ENCODE measurements around the gene ECHS1.
"Not testable (repeated sequence)": the region's sequence is repeated elsewhere in the genome, so short reads cannot be mapped to it uniquely, and the experiment has no call there.

ECHS1 gene

DNA sequence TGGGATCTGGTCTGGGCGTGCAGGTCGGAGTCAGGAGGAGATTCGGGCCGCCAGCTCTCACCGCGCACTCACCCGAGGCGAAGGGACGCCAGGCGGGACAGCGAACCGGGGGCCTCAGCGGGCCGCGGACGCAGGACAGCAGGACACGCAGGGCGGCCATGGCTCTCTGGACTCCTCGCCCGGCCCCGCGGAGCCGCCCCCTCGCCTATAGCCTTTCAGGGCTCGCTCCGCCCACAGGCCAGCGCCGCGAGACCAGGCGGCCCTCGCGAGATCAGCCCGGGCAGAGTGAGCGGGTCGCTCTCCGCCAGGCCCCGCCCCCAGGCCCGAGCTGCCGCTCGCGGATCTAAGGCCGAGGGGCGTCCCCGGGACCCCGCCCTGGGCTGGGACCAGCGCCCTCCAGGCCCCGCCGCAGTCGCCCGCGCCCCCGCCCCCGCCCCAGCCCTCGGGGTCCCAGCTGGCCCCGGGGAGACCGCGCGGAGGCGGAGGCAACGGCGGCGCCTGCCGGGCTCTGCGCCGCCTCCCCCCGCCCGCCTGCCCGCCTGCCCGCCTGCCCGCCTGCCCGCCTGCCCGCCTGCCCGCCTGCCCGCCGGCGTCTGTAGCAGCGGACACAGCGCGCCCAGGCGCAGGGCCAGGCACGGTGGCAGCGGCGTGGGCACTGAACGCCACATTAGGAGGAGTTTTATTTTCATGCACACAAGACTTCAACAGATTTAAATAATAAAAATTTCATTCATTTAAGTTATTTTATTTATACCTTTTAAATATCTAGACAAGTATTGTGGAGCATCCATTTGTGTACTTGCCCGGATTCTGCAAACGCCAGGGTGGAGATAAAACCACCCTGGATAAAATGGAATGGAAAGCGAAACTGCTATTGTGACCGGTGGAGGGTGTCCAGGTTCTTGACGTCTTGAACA, at the start of gene ECHS1:
TSS of gene ECHS1 (minus strand) at position 181 of the 917 bp plus-strand sequence. CDS start at position 160, 21 bp downstream.
- peak; percentile 90 for DNase-seq

DNA sequence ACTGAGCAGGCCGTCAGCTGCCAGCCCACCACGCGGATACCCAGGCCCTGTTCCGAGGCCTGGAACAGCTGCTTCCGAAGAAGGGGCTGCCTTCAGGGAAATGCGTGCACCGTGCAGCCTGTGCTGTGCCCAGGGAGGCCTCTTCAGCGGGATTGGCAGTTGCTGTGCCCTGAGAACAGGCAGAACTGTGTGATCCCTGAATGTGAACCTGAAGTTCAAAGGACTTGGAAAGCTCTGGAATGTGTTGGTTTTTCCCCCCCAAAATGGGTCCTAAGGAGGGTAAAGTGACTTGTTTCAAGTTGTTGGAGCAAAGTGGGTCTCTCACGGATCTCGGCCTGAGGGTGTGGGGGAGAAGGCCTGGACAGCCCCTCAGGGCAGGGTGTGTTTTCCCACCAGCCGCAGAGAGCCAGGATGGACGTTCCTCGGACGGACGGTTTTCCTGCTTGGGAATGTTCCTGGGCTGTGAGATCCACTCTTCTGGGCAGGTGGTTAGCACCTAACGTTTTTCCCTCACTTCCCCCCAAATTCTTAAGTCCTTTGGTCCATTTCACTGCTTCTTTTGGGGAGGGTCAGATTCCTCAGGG, 49.2 kb upstream of the ECHS1 start:
- no peak for DNase-seq

DNA sequence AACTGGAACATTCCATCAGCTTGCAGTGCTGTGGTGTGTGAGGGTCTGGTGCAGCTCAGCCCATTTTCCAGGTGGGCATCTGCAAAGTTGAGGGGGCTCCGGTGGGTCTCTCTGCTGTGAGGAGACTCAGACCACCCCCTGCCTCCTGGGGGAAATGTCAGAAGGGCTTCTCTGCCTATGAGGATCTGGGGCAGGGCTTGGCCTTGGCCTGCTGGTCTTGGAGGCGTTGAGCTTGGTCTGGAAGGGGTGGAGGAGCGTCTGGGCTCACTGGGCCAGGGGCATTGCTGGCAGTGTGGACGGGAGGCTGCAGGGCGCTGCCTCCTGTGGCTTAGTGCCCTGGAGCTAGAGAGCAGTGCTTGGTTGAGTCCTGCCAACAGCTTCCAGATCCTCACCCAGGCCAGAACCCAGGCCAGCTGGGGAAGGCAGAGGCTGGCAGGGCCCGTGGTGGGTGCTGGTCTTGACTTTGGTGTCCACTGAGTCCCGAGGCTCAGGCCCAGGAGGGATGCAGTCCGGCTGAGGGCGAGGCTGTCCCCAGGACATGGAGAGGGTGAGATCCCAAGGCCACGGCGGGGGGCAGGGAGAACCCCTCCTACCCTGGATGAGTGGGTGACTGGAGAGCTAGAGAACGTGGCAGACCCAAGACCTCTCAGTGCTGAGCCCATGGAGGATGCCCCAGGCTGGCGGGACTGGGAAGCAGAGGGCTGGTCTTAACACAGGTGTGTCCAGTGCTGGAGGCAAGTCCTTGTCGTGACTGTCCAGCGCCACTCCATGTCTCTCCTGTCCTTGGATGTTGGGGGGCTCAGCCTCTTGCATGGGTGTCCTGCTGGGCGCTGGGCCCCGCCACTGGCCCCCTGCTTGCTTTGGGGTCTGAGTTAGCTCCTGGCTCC, 48.4 kb upstream of the ECHS1 start:
- no peak for DNase-seq

DNA sequence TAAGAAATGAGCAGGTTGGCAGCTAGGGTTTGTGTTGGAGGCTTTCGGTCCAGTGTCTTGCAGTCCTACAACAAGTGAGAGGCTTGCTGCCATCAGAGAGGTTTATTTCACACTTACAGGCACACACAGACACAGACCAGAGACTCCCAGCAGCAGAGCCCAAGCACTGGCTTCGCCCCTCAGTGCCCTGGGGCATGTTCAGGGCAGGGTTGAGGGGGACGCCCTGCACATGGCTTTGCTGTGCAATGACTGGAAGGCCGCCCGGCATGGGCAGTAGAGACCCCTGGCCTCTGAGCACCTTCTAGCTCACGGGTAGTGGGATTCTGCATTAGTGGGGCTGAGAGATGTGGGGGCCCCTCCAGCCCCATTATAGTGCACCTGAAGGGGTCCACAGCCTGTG, 47.4 kb upstream of the ECHS1 start:
- no peak for DNase-seq

DNA sequence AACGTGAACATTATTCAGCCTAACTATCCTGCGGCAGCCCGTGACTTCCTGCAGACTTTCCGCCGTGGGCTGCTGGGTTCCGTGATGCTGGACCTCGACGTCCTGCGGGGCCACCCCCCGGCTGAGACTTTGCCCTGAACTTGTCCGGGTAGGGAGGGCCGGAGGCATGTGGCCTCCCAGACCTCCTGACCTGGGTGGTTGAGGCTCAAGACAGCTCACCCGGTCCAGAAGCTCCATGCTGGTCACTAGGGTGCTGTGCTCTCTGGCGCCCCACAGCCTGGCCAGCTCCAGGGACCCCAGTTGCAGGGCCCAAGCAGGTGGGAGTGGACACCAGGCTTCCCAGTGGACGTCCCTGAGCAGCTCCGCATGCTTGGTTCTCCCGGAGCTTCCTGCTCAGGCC, 46.9 kb upstream of the ECHS1 start:
- DNase-seq: no peak

DNA sequence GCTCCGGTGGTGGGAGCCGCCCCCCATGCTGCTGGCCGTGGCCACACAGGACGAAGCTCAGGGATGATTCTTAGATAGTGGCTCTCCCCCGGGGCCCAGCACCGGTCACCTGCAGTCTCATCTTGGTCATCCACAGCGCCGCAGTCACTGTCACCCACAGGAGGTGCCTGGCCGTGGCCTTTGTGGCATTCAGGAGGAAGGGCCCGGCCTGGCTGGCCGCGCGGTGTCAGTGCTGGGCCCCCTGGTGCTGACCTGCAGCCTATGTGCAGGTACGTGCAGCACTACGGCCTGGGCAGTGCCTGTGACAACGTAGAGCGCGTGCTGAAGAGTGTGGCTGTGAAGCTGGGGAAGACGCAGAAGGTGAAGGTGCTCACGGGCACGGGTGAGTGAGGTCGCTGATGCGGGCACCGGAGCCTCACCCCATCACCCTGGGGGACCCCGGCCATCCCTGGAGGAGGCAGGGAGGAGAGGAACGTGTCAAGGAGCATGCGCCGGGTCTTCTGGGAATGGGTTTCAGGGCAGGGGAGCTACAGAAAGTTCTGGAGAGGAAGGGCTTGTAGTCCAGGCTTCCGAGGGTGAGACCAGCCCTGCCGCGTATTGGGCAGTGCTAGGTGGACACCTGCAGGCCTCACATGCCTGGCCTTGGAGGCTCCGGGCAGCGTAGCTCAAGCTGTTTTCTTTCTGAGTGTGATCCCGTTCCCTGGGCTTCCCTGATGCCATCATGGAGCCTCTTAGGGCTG, 46.2 kb upstream of the ECHS1 start:
- no peak for DNase-seq

DNA sequence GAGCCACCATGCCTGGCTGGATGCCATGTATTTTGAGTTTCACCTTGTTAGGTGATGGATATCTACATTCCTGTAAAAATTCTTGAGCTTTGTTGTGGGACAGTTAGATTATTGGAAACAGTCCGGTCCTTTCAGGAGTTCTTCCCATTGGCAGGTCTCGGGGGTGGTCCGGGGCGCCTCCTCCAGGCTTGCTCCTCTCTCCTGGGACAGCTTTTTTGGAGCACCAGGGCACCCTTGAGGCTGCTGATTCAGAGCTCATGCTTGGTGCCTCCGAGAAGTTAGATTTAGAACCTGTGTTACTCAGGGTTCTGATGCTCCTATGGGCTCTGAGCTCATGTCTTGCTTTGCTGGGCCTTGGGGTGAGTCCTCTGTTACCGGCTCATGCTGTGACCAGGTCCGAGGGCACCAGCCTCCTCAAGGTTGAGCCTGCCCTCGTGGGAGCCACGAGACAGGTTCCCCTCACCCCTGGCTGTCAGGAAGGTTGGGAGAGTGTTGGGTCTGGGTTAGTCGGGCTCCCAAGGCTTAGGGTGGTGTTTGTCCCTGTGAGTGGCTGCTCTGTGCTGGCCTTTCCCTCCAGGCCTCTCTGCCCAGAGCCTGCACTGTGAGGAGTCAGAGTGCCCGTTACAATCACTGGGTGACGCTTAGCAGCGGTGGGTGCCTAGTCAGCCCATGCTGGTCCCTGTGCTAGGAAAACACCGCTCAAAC, 45.3 kb upstream of the ECHS1 start:
- DNase-seq: no peak

DNA sequence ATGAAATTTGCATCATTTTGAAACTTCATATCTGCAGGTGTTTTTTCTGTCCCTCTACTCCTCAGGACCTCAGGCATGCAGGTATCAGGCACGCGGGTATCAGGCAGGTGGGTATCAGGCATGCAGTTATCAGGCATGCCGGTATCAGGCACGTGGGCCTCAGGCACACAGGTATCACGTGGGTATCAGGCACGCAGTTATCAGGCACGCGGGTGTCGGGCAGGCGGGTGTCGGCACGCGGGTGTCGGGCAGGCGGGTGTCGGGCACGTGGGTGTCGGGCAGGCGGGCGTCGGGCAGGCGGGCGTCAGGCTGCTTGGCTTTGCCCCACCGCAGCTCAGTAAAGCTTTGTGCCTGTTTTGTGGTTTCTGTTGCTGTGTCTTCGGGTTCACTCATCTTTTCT, 42.6 kb upstream of the ECHS1 start:
- DNase-seq: no peak

DNA sequence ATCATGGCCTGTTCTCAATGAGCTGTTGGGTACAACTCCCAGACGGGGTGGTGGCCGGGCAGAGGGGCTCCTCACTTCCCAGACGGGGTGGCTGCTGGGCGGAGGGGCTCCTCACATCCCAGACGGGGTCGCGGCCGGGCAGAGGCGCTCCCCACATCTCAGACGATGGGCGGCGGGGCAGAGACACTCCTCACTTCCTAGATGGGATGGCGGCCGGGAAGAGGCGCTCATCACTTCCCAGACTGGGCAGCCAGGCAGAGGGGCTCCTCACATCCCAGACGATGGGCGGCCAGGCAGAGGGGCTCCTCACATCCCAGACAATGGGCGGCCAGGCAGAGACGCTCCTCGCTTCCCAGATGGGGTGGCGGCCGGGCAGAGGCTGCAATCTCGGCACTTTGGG, 41.2 kb upstream of the ECHS1 start:
- not testable (repeated sequence) for DNase-seq

DNA sequence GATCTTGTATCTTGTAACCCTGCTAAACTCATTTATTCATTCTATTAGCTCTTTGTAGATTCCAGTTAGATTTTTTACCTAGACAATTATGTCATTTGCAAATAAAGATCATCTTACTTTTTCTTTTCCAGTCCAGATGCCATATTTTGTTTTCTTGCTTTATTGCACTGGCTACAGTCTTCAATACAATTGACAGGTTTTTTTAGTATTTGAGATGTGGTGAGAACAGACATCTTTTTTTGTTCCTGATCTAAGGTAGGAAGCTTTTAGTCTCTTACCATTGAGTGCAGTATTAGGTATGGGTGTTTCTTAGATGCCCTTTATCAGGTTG, 39.2 kb upstream of the ECHS1 start:
- DNase-seq: no peak

DNA sequence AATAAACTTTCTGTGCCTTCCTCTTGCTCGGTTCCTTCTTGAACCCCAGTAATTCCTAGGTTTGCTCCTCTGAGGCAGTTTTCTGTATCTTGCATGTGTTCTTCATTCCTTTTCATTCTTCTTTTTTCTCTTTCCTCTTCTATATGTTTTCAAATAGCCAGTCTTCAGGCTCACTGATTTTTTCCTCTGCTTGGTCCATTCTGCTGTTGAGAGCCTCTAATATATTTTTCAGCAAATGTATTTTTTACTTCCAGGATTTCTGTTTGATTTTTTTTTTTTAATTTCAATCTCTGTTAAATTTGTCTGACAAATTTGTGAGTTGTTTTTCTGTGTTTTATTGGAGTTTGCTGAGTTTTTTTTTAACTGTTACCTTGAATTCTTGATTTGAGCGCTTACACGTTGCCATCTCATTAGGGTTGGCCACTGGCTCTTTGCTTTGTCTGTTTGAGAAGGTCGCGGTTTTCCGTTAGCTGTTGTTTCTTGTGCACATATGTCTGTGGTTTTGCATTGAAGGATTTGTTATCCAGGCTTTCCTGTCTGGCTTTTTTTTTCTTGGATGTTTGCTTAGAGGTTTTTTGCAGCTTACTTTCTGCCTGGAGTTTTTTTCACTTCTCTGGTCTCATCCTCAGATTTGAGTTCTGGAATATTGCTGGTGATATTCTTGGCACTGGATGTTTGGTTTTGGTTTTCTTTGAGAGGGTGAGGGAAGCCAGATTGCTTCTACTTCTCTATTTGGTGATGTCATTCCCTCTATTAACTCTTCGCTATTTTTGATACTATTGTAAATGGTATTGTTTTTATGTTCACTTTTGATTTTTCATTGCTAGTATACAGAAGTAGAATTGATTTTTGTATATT, 38.6 kb upstream of the ECHS1 start:
- no peak for DNase-seq

DNA sequence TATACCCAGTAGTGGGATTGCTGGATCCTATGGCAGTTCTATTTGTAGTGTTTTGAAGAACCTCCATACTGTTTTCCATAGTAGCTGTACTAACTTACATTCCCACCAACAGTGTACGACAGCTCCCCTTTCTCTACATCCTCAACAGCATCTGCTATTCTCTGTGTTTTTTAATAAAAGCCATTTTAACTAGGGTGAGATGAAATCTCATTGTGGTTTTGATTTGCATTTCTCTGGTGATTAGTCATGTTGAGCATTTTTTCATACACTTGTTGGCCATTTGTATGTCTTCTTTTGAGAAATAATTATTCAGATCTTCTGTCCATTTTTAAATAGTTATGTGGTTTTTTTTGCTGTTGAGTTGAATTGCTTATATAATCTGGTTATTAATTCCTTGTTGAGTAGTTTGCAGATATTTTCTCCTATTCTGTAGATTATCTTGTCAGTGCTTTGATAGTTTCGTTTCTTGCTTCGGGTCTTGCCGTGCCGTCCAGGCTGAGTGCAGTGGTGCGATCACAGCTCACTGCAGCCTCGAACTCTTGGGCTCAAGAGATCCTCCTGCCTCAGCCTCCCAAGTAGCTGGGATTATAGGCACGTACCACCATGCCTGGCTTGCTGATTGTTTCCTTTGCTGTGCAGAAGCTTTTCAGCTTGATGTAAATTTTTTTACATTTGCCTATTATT, 32.8 kb upstream of the ECHS1 start:
- no peak for DNase-seq

DNA sequence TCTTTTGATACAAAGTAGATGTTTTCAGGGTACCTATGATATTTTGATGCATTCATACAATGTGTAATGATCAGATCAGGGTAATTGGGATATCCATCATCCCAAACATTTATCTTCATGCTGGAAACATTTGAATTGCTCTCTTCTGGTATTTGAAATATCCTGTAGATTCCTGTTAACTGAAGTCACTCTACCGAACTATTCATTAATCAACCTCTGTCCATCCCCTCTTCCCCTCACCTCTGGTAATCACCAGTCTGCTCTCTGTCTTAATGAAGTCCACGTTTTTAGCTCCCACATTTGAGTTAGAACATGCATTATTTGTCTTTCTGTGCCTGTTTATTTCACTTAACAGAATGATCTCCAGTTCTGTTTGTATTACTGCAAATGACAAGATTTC, 32.1 kb upstream of the ECHS1 start:
- DNase-seq: no peak

DNA sequence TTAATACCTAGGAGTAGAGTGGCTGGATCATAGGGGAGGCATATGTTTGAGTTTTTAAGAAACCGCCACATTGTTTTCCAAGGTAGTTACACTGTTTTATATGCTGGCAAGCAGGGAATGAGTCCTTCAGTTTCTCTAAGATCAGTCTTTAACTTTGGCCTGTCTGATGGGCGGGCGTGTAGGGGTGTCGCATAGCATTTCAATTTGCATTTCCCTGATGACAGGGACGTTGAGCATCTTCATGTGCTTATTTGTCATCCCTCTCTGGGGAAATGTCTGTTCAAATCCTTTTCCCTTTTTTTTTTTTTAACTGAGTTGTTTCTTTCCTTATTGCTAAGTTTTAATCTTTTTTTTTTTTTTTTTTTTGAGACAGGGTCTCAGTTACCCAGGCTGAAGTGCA, 30.6 kb upstream of the ECHS1 start:
- DNase-seq: no peak

DNA sequence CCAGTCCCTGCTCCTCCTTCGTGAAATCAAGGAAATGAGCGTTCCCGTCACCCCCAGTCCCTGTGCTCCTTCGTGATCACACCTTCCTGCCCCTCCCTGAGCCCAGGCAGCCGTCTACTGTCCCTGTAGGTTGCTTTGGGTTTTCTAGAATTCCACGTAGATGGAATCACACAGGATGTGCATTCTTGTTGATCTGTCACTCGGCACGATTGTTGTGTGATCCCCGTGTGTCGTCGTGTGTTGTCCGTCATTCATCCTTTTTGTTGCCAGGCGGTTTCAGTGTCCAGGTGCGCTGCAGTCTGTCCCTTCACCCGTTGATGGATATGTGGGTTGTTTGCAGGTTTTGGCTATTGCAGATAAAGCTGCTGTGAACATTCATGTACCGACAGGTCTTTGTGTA, 30.2 kb upstream of the ECHS1 start:
- DNase-seq: no peak

DNA sequence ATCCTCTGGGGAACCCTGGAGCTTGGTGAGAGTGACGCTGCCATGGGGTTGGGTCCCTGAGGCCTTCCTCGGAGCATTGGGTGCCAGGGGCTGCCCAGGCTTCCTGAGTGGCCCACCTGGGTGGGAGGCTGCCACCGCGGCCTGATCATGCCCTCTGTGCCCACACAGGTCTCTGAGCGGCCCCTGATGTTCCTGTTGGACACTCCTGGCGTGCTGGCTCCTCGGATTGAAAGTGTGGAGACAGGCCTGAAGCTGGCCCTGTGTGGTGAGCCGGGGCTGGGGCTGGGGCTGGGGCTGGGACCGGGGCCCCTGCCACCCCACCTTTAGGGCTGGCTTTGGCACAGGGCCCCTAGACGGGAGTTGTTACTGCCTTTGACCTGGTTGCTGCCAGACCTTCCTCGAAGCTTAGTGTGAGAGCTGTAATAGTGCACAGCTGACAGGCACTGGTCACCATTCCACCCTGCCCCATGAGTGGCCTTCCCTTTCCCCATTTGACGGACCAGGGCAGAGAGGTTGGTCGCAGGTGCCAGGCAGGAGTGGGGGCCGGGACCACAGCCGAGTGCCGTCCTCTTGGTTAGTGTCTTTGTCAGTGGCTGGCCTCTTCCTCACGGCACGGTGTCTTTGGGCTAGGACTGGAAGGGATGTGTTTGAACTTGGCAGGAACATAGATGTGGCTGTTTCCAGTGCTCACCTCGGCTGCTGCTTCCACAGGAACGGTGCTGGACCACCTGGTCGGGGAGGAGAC, 29.0 kb upstream of the ECHS1 start:
- DNase-seq: no peak

DNA sequence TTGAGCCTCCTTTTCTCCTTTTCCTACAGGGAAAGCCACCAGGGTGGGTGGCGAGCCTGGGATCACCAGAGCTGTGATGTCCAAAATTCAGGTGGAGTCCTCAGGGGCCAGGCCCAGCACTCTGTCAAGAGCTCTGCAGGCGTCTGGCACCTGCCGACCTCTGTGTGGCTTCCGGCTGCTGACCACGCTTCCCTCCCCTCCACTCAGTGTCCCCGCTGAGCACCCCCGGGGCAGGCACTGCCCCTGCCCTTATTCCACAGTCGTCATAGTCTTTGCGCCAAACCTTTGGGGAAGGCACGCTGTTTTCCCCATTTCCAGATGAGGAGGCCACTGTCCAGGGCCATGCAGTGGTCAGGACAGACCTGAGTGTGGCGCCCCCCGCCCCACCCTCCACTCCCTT, 28.3 kb upstream of the ECHS1 start:
- no peak for DNase-seq

DNA sequence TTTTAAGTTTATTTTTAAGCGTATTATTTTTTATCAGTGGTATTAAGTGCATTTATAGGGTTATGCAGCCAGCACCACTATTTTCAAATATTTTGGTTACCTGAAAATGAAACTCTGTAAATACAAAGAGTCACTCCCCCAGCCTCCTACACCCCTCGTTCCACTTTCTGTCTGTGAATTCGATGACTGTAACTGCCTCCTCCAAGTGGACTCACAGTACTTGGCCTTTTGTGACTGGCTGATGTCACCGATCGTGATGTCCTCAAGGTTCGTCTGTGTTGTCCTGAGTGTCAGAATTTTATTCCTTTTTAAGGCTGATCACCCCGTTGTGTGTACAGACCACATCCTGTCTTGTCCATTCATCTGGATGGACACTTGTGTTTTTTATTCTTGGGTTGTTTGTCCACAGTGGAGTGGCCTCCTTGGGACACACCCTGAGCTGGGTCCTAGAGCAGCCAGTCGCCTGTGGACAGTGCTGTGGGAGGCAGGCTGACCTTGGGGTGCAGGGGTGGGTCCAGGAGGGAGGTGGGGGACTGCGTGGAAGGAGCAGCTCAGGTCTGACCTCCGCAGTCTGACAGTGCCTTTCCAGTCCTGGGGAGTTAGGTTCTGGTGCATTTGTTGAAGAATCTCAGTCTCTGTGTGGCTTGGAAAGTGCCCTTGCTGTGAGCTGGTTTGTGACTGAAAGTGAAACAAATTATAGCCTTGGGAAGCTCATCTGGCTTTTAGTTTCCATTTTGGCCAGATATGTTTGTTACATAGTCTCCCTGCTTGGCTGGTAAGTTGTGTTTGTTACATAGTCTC, 27.7 kb upstream of the ECHS1 start:
- DNase-seq: no peak

DNA sequence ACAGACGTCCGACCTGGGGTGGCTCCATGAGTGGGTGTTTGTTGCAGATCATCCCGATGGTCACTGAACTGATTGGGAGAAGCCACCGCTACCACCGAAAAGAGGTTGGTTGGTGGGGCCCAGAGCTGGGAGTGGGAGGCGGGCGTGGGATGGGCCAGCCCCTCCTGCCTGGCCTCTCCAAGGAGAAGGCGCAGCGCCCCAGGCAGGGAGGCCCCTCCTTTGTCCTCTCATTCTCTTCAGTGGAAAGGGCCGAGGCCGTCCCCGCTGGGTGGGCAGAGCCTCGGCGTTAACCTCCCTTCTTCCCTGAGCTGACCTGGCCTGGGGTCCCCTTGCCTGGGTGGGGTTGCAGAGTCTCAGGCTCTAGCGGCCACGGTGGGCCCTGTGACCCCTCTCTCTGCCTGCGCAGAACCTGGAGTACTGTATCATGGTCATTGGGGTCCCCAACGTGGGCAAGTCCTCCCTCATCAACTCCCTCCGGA, 26.0 kb upstream of the ECHS1 start:
- DNase-seq: no peak

Measured in CD4-positive, alpha-beta T cell treated with Interferon gamma for 1 hour (primary cell).